Upper lobe of left lung (tissue), 4 donors: ENCODE data around the gene GCNT1.

Experiments used
- POLR2A ChIP-seq, 4 donors: fragments of 450-650 bp; IDR thresholded peaks; one replicate each; pipeline ENCODE4 v1.5.1; 2016 to 2017; ENCODE audit warnings: antibody characterized with exemption in 4 of 4, mild to moderate bottlenecking in 2 of 4
- POLR2AphosphoS5 ChIP-seq, 2 donors: sonication (generic); formaldehyde crosslinking; IDR thresholded peaks; one replicate each; pipeline ENCODE4 v1.5.1; 2017; ENCODE audit warnings: antibody characterized with exemption in 2 of 2
- TF ChIP-seq, protein P1 (sequence below), 6 experiments: fragments of 450-650 bp in 4 of 6; fragments of 200-600 bp in 2 of 6; sonication (generic) in 2 of 6; IDR thresholded peaks; one replicate each; pipeline ENCODE4 v1.5.1; 2016 to 2019; ENCODE audit warnings: antibody characterized with exemption in 6 of 6

DNA sequence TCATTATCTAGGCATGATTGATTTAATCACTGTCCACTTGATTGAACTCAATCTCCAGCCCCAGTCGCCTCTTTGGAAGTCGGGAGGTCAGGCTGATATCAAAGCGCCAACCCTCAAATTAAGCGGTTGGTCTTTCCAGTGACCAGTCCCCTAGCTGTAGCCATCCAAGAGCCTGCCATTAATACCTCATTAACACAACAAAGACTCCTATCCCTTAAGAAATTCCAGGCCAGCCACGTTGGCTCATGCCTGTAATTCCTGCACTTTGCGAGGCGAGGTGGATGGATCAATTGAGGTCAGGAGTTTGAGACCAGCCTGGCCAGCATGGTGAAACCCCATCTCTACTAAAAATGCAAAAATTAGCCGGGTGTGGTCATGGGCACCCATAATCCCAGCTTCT is 27.4 kb upstream of the GCNT1 start:
- TF ChIP-seq POLR2A (IDR thresholded peaks at IDR 0.05) (no peak), POLR2AphosphoS5 (IDR thresholded peaks at IDR 0.05) (no peak)
- TF ChIP-seq, protein P1, sequence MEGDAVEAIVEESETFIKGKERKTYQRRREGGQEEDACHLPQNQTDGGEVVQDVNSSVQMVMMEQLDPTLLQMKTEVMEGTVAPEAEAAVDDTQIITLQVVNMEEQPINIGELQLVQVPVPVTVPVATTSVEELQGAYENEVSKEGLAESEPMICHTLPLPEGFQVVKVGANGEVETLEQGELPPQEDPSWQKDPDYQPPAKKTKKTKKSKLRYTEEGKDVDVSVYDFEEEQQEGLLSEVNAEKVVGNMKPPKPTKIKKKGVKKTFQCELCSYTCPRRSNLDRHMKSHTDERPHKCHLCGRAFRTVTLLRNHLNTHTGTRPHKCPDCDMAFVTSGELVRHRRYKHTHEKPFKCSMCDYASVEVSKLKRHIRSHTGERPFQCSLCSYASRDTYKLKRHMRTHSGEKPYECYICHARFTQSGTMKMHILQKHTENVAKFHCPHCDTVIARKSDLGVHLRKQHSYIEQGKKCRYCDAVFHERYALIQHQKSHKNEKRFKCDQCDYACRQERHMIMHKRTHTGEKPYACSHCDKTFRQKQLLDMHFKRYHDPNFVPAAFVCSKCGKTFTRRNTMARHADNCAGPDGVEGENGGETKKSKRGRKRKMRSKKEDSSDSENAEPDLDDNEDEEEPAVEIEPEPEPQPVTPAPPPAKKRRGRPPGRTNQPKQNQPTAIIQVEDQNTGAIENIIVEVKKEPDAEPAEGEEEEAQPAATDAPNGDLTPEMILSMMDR (IDR thresholded peaks at IDR 0.05), result no peak
